Stimulated activated CD8-positive, alpha-beta memory T cell treated with anti-CD3 and anti-CD28 coated beads, Interleukin-12 subunit alpha, Interleukin-12 subunit beta, amount 100 ng/mL, for 4 hours (primary cell): ENCODE data around the gene MPO.

ENCODE experiments used
- DNase-seq: peaks from one replicate; pipeline ENCODE4 v3.0.0-alpha.2; 2020; ENCODE audit warnings: low read depth

The MPO gene

DNA sequence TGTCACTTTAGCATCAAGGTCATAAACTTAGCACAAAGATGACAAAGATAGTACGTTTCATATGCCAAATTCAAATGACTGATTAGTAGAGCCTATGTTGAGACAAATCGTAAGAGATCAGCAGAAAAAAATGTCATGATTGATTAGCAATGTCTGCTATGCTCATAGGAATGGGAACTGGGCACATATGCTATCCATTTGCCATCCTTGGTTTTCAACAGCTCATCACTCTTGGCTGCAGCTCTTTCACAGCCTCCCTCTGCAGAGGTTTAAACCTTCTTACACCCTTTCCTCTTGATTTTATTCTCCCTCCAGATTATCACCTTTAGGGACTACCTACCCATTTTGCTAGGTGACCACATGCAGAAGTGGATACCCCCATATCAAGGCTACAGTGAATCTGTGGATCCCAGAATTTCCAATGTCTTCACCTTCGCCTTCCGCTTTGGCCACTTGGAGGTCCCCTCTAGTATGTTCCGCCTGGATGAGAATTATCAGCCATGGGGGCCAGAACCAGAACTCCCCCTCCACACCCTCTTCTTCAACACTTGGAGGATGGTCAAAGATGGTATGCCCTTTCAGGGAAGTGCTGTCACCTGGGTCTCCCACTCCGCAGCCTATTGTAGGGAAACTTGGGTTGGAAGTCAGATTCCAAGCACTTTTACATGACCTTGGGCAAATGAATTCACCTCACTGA lies 16.2 kb downstream of the MPO start:
- no peak for DNase-seq

DNA sequence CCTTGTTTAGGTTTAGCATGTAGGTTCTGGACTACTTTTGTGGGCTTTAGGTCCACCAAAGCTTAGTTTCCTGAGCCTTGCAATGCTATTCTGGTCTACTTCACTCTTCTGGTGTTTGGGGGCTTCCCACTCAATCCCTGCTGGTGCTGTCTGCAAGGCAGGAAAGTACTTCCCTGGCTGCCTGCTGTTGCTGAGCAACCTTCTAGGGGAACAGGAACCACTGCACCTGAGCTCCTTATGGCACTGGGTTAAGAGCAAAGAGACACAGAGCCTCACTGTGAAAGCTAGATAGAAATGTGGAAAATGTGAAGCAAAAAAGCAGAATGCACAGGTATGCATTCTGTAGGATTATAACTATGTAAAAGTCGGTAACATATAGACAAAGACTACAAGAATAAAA lies 17.0 kb downstream of the MPO start:
- no peak for DNase-seq

GRCh38 chr17:58262149-58262548 lies 18.6 kb downstream of the MPO start:
- no peak for DNase-seq

GRCh38 chr17:58254803-58255202 lies 25.9 kb downstream of the MPO start:
- no peak for DNase-seq

GRCh38 chr17:58253082-58253481 lies 27.7 kb downstream of the MPO start:
- DNase-seq = no peak

GRCh38 chr17:58252141-58252540 lies 28.6 kb downstream of the MPO start:
- DNase-seq = no peak

GRCh38 chr17:58250344-58251011 lies 30.3 kb downstream of the MPO start:
- DNase-seq = no peak

- DNase-seq = peak; percentile 65
Observed at GRCh38 chr17:58249270-58250133, 31.2 kb downstream of the MPO start.

- no peak for DNase-seq
Observed at GRCh38 chr17:58248955-58249269, 31.8 kb downstream of the MPO start.

- DNase-seq = no peak
Observed at GRCh38 chr17:58247511-58248363, 33.0 kb downstream of the MPO start.

GRCh38 chr17:58246781-58247180 lies 34.0 kb downstream of the MPO start:
- DNase-seq = no peak

GRCh38 chr17:58246104-58246740 lies 34.5 kb downstream of the MPO start:
- no peak for DNase-seq

DNA sequence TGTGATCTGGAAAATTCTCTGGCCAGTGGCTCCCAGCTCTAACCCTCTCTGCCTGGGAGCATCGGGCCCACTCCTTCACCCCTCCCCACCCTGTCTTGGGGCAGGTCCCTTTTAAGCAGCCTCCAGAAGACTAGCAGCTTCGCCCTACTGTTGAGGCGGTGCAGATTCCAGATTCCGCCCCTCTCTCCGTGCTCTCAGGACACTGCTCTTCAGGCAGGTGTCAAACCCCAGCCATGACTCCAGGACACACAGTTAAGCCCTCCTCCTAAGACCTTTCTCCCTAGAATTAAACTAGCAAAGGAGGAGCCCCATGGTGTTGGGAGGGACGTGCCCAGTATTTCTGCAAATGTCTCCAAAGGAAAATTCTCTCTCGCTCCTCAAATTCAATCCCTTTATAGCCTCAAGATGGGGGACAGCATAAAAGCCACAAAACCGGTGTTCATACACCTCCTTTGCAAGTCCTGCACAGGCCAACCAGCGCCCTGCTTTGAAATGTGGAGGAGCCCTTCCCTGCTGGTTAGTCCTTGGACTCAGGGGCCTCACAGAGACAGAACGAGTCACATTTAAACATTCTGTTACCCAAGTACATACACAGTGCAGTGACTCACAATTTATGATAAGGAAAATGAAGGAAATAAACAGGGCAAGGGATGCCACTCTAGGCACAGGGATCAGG lies 35.2 kb downstream of the MPO start:
- DNase-seq = no peak

GRCh38 chr17:58244963-58245362 lies 35.8 kb downstream of the MPO start:
- DNase-seq = no peak

- no peak for DNase-seq
Observed at GRCh38 chr17:58242171-58242784, 38.5 kb downstream of the MPO start.

DNA sequence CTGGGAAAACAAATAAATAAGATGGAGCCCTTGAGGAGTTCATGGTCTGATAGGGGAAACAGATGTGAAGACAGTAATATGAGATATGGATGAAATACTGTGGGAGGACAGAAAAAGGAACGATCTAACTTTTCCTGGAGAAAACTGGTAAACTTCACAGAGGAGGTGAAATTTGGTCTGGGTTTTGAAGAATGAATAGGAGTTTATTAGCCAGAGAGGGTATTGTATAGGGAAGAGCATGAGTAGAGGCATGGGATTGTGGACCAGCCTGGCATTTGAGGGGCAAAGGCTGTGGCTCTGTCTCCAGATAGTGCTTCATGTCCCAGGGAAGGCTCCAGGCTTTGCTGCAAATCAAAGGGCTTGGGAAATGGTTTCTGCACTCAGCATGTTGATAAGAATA lies 40.7 kb downstream of the MPO start:
- DNase-seq = no peak

GRCh38 chr17:58238147-58238634 lies 42.5 kb downstream of the MPO start, which contains the start of gene LPO:
TSS of gene LPO (plus strand) at chr17:58238584. CDS start at chr17:58242980, 4,396 bp downstream.
- DNase-seq = no peak

DNA sequence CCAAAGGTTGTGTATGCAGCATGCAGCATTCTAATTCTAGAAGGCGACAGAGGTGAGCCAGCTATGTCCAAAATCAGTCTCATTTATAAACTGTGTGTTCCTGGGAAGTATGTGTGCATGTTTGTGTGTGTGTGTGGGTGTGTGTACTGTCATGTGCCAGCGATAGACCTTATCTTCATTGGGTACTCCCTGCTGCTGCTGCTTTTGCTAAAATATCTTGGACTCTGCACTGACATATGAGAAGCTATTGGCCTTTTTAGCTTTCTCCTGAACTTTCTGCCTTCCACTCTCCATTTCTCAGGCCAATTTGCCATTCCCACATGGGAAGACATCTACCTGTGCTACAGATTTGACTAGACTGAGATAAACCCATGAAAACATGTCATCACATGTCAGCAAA lies 44.3 kb downstream of the MPO start:
- no peak for DNase-seq

DNA sequence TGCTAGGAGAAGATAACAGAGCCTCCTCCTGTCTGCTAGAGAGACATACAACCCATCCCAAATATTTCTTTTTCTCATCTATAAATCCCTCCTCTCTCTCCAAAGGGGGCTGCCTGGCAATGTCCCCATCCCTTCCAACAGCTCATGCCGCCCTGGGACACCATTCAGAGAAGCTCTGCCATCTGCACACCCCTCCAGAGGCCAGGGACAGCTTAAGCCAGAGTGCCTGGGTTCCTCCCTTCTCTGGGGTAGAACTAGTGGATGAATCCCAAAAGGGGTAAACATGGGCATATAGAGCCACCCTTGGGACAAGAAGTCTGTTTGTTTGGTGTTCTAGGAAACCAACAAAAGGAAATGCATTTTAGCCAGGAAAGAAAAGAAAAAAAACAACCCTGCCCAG lies 44.9 kb downstream of the MPO start:
- DNase-seq = no peak

DNA sequence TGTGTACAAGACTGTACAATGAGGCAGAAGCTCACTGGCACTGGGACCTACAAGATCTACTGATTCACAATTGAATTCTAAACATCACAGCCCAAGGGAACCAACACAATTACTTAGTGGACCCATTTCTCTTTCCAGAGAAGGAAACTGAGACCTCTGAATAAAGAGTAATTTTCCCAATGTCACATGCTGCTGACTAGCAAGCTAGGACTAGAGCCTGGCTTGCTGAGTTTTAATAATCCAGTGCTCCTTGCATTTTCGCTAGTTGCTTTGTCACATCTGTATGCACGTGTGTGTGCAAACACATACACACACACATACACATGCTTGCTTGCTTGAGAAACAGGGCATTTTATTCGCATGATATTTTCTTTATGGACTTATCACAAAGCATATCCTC lies 46.2 kb downstream of the MPO start:
- no peak for DNase-seq
